ENCODE results near the gene NANOS1.

Gene NANOS1

DNA sequence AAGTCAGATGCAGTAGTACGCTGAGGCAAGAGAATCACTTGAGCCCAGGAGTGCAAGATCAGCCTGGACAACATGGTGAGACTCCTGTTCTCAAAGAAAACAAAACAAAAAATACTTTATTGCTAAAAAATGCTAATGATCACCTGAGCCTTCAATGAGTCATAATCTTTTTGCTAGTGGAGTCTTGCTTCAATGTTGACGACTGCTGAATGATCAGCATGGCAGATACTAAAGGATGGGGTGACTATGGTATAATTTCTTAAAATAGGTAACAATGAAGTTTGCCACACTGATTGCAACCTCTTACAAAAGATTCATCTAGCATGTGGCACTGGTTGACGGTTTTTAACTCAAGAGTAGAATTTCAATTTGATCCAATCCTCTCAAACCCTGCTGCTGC, 22.3 kb downstream of the NANOS1 start:
- no peak overlapping the region for H3K4me3 ChIP-seq (ENCODE audit: control insufficient read depth, low read depth, low read length)
- no peak for TF ChIP-seq CTCF (conservative IDR thresholded peaks at IDR 0.05; ENCODE audit: control insufficient read depth, insufficient read depth, low read depth, low read length)
- DNase-seq (ENCODE audit: low read depth): no peak

DNA sequence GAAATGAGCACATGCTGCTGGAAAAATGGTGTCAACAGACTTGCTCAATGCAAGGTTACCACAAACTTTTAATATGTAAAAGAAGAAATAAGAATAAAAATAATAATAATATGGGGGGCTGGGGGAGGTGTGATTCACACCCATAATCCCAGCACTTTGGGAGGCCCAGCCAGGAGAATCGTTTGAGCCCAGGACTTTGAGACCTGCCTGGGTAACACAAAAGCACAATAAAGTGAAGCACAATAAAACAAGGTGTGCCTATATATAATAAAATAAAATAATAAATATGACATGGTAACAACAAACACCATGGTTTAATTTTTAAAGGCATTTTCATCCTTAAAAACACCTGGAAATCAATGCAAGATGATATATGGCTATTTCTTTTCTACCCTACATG, 26.0 kb downstream of the NANOS1 start:
- TF ChIP-seq CTCF (conservative IDR thresholded peaks at IDR 0.05; ENCODE audit: control insufficient read depth, insufficient read depth, low read depth, low read length): no peak
- DNase-seq (ENCODE audit: low read depth): no peak
- H3K4me3 ChIP-seq (ENCODE audit: control insufficient read depth, low read depth, low read length): no peak overlapping the region

- TF ChIP-seq CTCF (conservative IDR thresholded peaks at IDR 0.05; ENCODE audit: control insufficient read depth, insufficient read depth, low read depth, low read length): no peak
- DNase-seq (ENCODE audit: low read depth): no peak
- H3K4me3 ChIP-seq (ENCODE audit: control insufficient read depth, low read depth, low read length): no peak overlapping the region
These were observed 28.5 kb downstream of the NANOS1 start for GRCh38 chr10:119058010-119058409.

DNA sequence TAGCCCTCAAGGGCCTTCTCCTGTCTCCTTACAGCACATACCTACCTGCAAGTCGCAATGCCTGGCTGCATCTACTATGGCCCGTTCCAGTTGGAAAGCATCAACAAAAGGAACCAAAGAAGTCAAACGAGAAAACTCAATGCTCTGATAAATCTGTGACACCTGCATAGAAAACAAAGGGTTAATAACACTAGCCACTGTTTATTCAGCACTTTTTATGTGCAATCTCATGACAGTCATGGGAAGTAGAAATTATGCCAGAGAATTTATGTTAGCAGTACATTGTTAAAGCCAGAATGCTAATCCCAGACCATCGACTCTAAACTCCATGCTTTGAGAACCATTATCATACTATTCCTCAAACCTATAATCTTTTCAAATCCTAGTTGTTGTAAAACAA, 30.0 kb downstream of the NANOS1 start:
- no peak for DNase-seq (ENCODE audit: low read depth)
- no peak for TF ChIP-seq CTCF (conservative IDR thresholded peaks at IDR 0.05; ENCODE audit: control insufficient read depth, insufficient read depth, low read depth, low read length)
- no peak overlapping the region for H3K4me3 ChIP-seq (ENCODE audit: control insufficient read depth, low read depth, low read length)

DNA sequence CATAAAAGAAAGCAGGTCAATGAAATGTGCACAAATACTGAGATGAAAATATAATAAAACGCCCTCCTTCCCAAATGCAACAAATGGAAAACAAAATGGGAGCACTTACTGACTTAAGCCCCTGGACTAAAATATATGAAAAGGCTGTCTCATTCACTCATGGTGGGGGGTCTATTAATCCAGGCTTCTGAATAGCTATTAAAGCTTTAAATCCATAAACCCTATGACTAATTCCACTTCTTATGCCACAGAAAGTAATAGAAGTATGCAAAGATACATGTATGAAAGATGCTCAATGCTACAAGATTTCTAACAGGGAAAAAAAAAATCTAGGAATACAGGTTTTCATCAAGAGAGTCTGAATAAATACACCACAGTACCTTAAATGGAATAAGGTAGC, 30.6 kb downstream of the NANOS1 start:
- H3K4me3 ChIP-seq (ENCODE audit: control insufficient read depth, low read depth, low read length): no peak overlapping the region
- no peak for DNase-seq (ENCODE audit: low read depth)
- no peak for TF ChIP-seq CTCF (conservative IDR thresholded peaks at IDR 0.05; ENCODE audit: control insufficient read depth, insufficient read depth, low read depth, low read length)

DNA sequence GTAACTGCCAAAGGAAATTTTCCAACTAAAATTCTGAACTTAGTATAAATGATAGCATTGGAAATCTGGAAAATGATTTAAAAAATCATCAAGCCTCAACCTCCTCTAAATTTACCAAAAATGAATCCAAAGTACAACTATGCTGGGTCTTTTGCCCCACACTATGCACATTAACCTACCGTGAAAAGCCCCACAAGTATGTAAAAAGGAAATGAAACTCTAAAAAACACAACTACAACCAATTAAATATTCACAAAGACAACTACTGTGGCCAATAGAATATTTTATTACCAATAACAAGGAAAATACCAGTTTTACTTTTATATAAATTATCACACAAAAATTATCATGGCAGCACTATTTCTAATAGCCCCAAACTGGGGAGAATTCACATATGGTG, 31.8 kb downstream of the NANOS1 start:
- no peak for TF ChIP-seq CTCF (conservative IDR thresholded peaks at IDR 0.05; ENCODE audit: control insufficient read depth, insufficient read depth, low read depth, low read length)
- no peak for DNase-seq (ENCODE audit: low read depth)
- H3K4me3 ChIP-seq (ENCODE audit: control insufficient read depth, low read depth, low read length): no peak overlapping the region

DNA sequence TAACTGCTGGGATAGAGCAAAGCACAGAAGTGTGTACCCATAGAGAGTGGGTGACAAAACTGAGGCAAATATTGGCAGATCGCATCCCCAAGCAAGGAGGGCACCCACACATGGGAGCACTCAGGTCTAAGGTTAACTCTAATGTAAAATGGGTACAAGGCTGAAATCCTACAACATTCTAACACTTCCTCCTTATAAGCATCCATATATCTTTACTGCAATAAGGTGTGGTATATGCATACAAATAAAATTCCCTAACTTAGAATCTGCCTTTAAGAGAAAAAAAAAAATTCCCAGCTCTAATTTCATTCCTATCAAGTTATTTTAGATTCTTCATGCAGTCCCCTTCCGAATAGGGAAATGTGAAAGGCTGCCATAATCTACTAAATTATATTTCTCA, 32.4 kb downstream of the NANOS1 start:
- H3K4me3 ChIP-seq (ENCODE audit: control insufficient read depth, low read depth, low read length): no peak overlapping the region
- TF ChIP-seq CTCF (conservative IDR thresholded peaks at IDR 0.05; ENCODE audit: control insufficient read depth, insufficient read depth, low read depth, low read length): no peak
- DNase-seq (ENCODE audit: low read depth): no peak

Measured in fibroblast of mammary gland (primary cell).